NCI-H2029 treated with DMSO at 0.1 percent for 48 hours (cell line): ENCODE measurements around the gene RHD.
A peak's percentile ranks its signal among the peaks of the same experiment; 100 is the strongest.
"Not testable (repeated sequence)": the region's sequence is repeated elsewhere in the genome, so short reads cannot be mapped to it uniquely, and the experiment has no call there.

Experiments used
- DNase-seq: peaks from one replicate; lab custom pipeline; 2025; lab: John Stamatoyannopoulos, UW

The RHD gene

DNA sequence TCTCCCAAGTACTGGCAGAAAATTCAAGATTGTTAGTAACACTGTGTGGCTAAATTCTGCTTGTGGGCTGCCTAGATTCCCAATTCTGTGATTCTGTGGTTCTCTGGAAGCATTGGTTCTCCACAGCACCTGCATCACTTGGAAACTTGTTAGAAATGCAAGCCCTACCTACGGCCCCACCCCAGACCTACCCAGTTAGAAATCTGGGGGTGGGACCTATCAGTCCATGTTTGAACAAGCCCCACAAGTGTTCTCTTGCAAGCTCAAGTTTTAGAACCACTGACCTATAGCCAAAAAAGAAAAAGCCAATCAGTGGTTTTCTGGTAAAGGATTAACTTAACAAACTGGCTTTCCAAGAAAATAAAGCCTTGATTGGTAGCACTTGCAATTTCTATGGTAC, 35.9 kb downstream of the RHD start:
- not testable (repeated sequence) for DNase-seq

DNA sequence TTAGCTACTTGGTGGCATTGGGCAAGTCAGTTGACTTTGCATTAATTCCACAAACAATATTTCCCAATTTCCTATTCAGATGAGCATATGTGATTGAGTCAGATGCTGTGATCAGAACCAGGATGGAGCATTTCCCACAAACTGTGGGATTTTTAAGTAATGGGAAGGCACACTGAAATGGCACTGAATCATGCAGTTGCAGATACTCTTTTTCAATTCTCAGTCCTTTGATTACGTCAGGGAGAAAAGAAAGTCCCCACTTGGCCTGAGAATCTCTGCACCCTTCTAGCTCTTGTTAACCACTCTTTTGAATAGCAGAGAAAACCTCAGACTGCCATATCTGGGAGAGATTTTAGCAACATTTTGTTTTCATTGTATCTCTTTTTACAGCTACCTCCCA, 36.8 kb downstream of the RHD start:
- DNase-seq = not testable (repeated sequence)

GRCh38 chr1:25309486-25309885, 37.2 kb downstream of the RHD start:
- DNase-seq = not testable (repeated sequence)

GRCh38 chr1:25312806-25313470, 40.6 kb downstream of the RHD start:
- DNase-seq = not testable (repeated sequence)

DNA sequence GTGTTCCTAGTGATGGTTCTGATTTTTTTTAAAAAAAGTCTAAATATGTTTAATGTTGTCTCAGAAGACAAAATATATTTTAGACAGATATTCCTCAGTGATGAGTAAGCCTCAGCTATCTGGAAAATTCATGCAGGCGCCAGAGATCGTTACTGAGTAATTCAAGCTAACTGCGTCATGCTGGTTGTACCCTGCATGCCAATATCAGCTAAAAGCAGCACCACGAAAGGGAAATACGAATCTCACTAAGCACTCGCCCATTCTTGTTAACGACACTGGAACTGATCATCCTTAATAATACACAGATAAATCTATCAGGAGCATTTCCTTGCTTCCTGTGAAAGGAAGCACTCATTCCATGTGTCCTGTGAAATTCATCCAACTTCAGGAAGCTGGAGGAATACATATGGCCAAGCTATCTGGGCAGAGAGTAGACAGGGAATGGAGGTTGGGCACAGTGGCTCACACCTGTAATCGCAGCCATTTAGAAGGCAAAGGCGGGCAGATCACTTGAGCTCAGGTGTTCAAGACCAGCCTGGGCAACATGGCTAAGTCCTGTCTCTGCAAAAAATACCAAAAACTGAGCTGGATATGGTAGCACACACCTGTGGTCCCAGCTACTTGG, 48.1 kb downstream of the RHD start:
- not testable (repeated sequence) for DNase-seq

DNA sequence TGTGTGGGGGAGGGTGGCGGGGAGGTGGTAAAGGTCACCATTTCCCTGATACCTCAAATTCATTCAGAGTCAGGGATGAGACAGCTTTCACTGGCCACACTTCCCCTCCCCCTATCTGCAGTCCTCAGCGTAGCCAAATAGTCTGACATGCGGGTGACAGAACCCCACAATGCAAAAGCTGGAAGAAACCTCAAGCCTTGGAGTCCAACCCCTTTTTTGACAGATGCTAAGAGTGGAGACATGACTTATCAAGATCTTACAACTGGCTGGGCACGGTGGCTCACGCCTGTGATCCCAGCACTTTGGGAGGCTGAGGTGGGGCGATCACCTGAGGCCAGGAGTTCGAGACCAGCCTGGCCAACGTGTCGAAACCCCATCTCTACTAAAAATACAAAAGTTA, 49.8 kb downstream of the RHD start:
- DNase-seq = not testable (repeated sequence)

GRCh38 chr1:25324407-25324806, 52.1 kb downstream of the RHD start:
- DNase-seq = not testable (repeated sequence)

- DNase-seq = not testable (repeated sequence)
Measured at GRCh38 chr1:25327864-25328790, 55.8 kb downstream of the RHD start.

DNA sequence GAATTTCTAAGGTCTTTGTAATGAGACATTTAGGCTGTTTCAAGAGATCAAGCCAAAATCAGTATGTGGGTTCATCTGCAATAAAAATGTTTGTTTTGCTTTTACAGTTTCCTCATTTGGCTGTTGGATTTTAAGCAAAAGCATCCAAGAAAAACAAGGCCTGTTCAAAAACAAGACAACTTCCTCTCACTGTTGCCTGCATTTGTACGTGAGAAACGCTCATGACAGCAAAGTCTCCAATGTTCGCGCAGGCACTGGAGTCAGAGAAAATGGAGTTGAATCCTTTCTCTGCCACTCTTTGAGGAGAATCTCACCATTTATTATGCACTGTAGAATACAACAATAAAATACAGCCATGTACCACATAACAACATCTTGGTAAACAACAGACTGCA, 56.5 kb downstream of the RHD start:
- not testable (repeated sequence) for DNase-seq

- DNase-seq = not testable (repeated sequence)
Measured at GRCh38 chr1:25329336-25329735, 57.0 kb downstream of the RHD start.

DNA sequence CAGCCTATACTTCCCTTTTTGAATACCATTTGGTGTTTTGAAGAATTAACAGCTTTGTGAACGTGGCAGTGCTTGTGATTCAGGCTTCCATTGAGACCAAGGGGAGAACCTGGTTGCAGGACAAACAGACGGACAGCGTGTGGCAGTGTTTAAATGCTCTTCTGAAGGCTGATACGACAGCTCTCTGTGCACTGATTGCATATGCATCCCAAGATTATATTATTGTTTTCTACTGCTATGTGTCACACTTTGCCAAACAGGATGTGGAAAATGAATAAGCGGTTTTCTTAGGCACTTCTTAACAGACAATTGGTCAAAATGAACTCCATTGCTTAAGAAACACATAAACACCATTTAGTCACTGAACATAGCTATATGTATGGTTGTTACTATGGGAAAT, 57.6 kb downstream of the RHD start:
- not testable (repeated sequence) for DNase-seq

DNA sequence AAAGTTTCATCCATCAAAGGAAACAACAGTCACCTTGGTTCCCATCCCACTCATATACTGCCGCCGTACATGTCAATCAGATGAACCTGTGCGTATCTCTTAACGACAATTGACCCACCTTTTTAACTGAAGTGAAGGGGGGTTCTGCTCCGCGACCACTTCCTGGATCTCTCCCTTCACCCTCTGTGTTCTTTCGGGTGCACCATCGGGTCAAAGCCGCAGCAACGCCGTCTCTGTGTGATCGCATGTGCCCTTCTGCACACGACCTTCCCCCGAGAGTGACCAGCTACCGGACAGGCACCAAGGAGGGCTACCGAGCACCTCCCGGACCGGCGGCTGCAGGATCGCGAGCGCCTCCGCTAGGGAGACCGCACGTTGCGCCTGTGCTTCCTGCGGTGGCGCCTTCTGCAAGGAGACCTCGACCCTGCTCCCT, 64.6 kb downstream of the RHD start:
- not testable (repeated sequence) for DNase-seq

- not testable (repeated sequence) for DNase-seq
Measured at GRCh38 chr1:25337483-25338187, 65.3 kb downstream of the RHD start.

DNA sequence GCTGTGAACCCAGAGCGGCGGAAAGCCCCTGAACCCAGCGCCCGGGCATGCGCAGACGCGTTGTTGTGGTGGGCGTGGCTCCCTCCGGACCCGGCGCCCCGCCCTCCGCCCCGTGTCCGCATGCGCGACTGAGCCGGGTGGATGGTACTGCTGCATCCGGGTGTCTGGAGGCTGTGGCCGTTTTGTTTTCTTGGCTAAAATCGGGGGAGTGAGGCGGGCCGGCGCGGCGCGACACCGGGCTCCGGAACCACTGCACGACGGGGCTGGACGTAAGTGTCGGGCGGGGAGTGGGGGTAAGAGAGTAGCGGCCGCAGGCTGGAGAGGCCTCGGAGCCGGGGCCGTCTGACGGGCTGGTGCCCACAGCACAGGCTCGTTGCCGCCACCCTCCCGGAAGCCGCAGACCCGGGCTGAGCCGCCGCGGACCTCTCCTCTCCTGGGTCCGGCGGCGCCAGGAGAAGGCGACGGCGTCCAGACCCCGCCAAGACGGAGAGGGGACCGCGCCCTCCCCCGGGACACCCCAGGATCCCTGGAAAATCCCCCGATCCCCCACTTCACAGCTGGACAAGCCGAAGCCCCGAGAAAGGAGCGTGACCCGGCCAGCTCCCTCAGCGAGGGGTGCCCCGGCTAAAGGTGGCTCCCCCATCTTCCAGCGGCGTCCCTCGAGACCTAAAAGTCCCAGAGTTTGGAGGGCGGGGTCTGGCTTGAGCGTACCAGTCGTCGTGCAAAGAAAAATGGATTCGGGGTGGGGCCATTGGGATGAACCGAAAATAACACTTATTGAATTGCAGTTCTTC, 66.1 kb downstream of the RHD start, which contains the start of gene TMEM50A:
TMEM50A (plus strand) TSS at position 147 of the 794 bp plus-strand sequence. CDS start 2,153 bp downstream, outside the sequence.
- DNase-seq = peak; percentile 55

GRCh38 chr1:25338986-25339385, 66.7 kb downstream of the RHD start:
- DNase-seq = no peak

DNA sequence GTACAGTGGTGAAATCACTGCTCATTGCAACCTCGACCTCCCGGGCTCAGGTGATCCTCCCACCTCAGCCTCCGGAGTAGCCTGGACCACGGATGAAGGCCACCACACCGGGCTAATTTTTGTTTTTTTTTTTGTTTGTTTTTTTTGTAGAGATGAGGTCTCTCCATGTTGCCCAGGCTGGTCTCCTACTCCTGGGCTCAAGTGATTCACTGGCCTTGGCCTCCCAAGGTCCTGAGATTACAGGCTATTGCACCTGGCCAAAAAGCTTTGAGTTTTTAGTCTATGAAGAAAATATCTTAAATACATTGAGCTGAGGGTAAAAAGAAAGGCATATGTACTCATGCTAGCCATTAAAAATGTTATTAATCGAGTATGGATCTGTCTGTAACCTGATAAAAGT, 69.4 kb downstream of the RHD start:
- no peak for DNase-seq

DNA sequence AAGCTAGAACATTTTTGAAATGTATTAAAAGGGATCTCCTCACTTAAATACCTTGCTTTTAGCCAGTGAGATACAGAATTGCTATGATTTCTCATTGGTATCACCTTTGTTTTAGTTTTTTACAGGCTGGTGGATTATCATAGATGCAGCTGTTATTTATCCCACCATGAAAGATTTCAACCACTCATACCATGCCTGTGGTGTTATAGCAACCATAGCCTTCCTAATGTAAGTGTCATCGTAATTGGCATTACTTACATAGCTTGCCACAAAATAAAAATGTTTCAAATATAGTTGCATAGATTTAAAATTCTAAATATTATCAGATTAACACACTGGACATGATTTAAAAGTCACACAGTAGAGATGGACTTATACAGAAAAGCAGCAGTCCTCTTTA, 70.5 kb downstream of the RHD start:
- no peak for DNase-seq

DNA sequence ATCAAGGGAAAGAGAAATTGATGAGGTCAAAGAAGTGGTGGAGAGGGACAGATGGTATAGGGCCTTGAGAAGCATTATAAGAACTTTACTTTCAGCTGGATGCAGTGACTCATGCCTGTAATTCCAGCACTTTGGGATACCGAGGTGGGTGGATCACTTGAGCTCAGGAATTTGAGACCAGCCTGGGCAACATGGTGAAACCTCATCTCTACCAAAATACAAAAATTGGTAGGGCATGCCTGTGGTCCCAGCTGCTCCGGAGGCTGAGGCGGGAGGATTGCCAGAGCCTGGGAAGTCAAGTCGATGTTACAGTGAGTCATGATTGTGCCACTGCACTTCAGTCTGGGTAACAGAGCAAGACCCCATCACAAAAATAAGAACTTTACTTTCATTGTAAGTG, 71.6 kb downstream of the RHD start:
- no peak for DNase-seq

GRCh38 chr1:25347556-25347955, 75.2 kb downstream of the RHD start:
- DNase-seq = no peak

DNA sequence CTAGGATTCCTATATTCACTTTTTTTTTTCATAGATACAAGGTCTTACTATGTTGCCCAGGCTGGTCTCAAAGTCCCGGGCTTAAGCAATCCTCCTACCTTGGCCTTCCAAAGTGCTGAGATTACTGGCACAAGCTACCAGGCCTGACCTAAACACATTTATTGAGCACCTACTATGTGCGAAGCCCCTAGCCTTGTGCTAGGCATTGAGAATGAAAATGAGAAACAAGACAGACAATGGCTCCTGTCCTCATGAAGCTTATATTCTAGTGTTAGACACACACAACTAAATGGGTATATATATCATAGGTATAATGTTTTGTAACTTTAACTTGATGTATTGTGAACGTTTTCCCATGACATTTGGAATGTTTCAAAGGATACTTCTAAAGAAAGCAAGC, 77.3 kb downstream of the RHD start:
- no peak for DNase-seq

DNA sequence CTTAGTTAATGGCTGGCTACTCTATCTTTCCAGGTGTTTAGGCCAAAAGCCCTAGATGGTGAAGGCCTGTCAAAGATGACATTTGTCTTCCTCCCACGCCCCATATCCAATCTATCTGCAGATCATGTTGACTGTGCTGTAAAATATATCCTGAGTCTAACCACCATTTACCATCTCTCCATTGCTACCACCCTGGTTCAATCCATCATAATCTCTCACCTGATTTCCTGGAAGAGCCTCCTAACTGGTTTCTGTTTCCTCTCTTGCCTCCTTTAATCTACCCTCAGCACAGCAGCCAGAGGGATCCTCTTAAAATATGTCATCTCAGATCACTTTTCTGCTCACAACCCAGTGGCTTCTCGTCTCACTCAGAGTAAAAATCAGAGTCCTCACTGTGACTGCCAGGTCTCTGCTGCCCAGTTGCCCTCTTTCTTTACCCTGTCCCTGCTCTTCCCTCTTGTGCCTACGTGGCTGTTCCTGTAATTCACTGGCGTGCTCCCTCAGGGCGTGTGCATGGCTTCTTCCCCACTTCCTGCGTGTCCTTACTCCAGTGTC, 83.6 kb downstream of the RHD start:
- DNase-seq = no peak
